GM18502 (cell line): ENCODE results near the gene VWA3A.
"Not testable (repeated sequence)": the region's sequence is repeated elsewhere in the genome, so short reads cannot be mapped to it uniquely, and the experiment has no call there.

Experiments used
- ATAC-seq: cut with Tn5 transposase; IDR thresholded peaks from one replicate; pipeline ENCODE4 v1.9.1; 2021; ENCODE audit warnings: mild to moderate bottlenecking; ENCODE audit not compliant: unreplicated experiment, poor library complexity

The VWA3A gene, protein sequence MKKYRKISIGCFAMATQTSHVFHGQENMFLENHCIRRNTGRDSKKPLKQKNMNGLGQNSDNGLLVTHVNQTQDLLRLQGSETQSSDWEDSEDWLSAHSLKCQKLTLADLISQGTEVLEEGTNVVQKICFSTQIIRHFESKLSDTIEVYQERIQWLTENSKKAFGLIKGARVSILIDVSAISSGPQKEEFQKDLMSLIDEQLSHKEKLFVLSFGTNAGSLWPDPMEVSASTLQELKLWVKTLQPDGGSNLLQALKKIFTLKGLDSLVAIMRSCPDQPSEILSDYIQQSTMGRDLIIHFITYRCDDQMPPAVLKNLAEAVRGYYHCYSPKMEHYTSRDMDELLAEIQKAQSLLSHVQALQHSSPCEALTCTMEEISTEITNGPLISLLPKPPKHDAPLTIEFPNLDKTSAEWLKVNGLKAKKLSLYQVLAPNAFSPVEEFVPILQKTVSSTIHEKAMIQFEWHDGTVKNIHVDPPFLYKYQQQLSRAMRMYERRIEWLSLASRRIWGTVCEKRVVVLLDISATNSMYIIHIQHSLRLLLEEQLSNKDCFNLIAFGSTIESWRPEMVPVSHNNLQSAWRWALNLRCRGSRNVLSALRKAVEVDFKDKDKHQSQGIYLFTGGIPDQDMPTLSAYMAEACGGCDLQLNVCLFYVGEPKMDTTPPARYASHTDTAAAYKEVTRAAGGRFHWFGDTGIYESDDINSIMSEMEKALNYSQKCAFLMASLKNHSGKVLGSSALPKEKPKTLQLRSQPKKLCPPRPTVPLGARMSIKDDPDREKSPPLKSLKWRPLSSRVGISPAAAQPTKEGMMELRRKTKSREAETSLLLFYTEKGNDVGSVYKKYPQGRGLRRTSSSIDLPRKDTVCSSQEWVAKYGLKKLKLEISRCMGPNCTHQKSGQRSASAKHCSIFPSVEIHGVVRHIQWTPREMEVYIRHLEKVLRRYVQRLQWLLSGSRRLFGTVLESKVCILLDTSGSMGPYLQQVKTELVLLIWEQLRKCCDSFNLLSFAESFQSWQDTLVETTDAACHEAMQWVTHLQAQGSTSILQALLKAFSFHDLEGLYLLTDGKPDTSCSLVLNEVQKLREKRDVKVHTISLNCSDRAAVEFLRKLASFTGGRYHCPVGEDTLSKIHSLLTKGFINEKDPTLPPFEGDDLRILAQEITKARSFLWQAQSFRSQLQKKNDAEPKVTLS

DNA sequence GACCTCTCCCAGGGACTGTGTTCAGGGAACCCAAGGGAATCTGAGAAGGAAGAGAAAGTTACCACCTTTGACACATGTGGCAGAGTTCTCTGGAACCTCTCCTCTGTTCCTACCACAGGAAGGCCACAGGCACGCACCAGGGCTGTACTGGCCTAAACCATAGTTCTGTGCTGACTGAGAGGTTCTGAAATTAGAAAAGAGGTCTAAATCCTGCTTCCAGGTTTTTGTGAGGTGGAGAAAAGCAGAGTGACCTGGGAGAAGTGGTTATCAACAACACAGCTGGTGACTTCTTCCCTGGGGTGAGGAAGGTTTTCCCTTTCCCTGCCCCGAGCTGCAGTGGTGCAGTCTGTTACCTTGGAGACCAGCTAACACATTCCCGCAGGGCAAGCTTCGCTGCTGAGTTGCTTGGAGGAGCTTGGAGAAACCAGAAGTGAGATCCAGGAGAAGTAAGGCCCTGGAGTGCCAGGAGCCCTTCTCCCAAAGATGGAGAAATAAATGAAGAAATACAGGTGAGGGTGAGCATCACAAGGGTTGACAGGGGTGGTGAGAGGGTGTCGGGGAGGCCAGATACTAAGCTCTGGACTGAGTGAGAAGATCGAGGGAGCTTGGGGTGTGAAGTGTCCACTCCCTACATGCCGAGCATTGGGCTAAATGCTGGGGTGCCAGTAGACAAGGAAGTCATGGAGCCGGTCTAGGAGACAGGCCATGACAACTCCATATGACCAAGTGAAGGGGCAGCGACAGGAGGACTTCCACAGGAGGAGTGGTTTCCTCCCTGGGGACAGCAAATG lies at the start of gene VWA3A:
Gene VWA3A (plus strand): TSS at position 399 of the 791 bp plus-strand sequence. CDS start 97 bp downstream, at position 496.
- ATAC-seq = no peak

DNA sequence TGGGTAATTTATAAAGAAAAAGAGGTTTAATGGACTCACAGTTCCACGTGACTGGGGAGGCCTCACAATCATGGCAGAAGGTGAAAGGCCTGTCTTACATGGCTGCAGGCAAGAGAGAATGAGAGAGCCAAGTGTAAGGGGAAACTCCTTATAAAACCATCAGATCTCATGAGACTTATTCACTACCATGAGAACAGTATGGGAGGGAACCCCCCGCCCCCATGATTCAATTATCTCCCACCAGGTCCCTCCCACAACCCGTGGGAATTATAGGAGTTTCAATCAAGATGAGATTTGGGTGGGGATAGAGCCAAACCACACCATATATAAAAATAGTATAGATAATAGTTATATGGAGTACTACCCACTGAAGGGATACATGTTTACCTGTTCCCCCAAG lies 48.5 kb upstream of the VWA3A start:
- ATAC-seq = not testable (repeated sequence)

DNA sequence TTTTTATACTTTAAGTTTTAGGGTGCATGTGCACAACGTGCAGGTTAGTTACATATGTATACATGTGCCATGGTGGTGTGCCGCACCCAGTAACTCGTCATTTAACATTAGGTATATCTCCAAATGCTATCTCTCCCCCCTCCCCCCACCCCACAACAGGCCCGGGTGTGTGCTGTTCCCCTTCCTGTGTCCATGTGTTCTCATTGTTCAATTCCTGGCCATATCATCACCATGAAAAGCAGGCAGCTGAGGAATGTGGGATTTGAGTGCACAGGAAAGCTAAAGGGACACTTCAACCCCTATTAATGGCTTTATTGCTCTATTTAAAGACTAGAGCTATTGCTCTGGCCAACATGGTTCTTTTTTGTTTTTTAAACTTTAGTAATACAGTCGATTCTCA lies 46.5 kb upstream of the VWA3A start:
- ATAC-seq = not testable (repeated sequence)

DNA sequence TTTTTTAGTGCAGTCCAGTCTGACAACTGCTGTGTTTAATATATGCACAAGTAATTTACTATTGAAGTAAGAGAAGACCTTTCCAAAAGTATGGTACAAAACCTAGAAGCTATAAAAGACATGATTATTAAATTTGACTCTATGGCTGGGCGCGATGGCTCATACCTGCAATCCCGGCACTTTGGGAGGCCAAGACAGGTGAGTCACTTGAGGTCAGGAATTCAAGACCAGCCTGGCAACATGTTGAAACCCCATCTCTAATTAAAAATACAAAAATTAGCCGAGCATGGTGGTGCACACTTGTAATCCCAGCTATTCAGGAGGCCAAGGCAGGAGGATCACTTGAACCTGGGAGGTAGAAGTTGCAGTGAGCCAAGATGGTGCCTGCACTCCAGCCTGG lies 41.4 kb upstream of the VWA3A start:
- ATAC-seq = no peak

DNA sequence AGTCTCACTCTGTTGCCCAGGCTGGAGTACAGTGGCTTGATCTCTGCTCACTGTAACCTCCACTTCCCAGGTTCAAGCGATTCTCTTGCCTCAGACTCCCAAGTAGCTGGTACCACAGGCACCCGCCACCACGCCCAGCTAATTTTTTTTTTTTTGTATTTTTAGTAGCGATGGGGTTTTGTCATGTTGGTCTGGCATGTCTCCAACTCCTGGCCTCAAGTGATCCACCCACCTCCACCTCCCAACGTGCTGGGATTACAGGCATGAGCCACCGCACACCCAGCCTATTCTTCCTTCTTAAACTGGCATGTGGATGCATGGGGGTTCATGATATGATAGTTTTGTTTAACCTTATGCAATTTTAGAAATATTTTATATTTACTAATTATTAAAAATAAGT lies 39.4 kb upstream of the VWA3A start:
- ATAC-seq = no peak

DNA sequence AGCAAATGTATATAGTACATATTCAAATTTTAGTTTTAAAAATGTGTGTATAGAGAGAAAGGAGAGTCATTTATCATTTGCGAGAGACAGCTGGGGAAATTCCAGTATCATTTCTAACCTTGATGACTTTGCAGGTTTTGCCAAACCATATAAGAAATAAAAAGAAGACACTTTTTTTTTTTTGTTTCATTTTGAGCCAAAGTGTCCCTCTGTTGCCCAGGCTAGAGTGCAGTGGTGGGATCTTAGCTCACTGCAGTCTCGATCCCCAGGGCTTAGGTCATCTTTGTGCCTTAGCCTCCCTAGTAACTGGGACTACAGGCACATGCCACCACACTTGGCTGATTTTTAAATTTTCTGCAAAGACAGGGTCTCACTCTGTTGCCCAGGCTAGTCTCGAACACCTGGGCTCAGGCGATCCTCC lies 38.4 kb upstream of the VWA3A start:
- no peak for ATAC-seq

DNA sequence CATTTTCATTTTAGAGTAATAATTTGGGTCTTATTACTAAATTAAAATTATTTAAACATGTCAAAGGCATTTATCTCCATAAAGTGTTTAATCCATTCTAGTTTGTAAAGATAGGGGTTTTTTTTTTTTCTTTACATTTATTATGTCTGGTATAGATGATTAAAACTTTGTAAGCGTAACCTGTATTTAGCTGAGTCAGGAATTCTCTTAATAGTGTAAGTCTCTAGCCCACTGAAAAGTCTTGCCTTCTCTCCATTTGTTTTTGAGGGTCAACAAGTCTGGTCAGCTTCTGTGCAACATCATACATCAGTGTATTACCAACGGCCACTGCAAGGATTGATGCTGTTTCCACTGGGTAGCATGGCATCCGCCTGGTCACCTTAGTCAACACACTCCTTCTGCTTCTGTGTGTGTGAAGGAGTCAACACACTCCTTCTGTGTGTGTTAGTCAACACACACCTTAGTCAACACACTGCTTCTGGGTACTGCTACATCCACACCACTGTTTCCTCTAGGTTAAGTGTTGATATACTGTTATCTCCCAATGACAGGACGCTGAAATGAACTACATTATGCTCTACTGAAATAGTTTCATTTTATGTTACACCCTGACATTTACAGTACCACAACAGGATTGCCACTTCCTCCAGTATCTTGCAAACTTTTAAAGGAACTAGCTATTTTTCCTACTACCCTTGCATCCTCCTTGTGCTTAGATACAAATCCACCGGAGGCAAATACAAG lies 37.3 kb upstream of the VWA3A start:
- no peak for ATAC-seq

DNA sequence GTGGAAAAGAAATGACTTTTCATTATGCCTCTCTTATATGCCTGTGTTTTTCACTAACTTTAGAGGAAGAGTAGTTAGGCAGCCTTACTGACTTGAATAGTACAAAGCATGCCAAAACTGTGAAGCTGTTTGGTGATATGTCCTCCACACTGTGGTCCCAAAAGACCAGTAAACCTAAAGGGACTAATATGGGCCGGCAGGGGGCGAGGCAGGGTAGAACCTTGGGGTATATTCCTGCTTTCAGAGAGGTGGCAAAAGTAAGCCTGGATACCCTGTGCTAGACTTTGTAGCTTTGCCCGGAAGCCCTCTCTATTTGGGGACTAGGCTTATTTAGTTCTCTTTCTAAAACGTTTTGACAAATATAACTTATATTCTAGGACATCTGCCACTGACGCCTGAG lies 36.5 kb upstream of the VWA3A start:
- no peak for ATAC-seq

DNA sequence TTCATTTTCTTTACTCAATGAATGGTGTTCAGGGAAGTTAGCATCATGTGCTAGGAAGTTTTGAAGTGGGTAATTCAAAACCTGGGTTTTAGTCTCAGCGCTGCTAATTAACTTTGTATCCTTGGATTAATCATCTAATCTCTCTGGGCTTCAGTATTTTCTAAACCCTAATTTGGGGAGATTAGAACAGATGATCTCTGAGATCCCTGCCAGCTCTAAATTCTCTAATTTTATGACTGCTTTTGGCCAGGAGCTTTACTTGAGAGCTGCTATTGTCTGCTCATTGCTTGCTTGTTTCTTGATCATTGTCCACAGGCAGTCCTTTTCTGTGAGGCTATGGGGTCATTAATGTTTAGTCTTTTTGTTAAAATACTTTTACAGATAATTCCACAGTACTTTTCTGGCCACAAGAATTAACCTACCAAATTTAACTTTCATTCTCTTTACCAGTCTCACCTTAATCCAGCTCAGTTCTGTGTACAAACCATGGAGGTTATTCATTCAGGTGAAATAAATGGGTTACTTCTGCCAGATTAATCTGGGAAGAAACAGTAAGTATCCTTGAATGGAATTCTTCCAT lies 28.4 kb upstream of the VWA3A start:
- no peak for ATAC-seq

DNA sequence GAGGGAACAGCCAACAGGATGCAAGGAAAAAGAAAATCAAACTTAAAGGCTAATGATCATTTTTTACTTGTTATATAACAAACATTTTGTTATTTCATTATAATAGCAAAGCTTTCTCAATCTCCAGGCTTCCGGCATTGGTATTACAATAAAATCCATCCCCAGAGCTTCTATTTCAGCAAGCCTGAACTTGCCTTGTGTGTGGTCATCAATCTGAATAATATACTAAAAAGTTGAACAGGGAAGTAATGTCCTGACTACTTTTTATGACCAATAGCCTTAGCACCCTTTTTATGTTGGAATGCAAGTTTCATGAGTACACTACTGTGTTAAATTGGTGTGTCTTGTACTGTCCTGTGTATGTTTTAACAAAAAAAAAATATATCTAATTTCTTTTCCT lies 27.1 kb upstream of the VWA3A start:
- ATAC-seq = no peak

DNA sequence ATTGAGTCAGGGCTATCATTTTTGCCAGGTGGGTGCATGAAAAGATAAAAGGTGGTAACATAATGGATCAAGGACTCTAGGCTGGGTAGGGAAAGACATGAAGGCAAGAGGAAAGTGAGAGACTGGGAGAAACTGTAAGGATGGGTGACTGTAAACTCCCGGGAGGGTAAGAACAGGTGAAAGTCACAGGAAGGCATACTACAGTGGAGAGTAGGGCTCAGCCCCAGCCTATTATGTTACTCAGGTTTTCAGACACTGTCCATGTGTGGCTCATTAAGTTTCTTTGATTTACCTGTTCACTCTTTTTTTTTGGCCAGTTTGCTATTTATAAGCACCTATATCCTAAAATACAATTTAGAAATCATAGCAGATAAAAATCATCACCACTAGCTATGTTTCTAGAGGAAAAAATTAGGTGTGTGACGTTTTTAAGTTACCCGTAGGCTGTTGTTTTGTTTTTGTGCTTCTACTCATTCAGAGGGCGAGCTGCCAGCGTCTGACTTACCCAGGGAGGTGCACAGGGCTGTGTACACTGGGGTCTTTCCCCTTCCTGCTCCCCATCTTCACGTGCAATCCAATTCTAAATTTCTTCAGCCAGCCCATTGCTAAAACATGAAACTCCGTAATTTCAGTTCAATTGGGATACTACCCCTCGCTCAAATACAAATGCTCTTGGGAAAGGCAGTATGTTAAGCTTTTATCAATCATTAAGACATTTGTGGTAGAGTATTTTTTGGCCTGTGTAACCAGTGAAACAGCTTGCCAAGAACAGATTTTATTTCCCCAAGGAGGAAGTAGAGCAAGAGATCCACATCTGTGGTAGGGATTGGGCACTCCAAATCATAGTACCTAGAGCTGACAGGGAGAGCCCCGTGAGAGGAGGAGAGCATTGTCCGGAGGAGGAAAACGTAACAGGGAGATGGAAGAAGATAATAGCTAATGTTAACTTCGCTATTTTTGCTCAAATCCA lies 21.7 kb upstream of the VWA3A start:
- ATAC-seq = no peak

DNA sequence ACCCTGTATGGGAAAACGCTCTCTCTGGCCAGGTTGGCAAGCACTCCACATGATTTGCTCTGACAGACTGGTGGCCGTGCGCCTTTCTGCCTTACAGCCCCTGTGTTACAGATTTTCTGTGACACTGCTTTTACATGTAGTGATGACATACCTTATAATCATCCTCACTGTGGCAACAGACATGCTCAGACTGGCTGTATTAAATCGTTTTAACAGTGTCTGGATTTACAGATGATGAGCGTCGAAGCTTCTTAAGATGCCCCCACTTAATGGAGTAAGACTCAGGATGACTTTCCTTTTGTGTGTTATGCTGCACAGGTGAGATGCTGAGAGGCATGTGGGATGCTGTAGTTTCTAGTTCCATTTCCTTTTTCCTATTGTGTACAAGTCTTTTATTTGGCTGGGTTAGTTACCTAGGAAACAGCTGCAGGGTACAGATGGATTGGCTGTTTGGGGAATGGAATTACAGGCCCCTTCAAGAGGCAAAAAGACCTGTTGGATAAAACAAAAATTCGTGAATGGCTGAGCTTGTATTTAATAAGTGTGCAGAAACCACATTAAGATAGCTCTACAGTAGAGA lies 20.9 kb upstream of the VWA3A start:
- no peak for ATAC-seq

DNA sequence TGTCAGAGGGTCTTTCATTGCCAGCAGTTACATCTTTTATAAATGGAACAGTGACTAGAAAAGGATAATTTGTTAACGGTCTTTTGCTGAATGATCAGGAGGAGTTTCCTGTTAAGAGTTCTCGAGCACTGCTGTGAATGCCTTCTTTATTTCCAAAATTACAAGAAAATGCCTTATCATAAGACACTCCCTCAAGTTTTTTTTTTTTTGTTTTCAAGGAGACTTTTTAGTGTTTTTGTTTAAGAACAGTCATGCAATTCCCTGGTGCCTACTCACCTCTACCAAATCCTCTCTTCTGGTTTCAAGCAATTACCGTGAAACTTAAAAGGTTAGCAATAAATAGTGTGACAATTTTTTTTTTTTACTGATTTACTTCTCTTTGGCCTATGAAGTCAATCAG lies 19.0 kb upstream of the VWA3A start:
- no peak for ATAC-seq

DNA sequence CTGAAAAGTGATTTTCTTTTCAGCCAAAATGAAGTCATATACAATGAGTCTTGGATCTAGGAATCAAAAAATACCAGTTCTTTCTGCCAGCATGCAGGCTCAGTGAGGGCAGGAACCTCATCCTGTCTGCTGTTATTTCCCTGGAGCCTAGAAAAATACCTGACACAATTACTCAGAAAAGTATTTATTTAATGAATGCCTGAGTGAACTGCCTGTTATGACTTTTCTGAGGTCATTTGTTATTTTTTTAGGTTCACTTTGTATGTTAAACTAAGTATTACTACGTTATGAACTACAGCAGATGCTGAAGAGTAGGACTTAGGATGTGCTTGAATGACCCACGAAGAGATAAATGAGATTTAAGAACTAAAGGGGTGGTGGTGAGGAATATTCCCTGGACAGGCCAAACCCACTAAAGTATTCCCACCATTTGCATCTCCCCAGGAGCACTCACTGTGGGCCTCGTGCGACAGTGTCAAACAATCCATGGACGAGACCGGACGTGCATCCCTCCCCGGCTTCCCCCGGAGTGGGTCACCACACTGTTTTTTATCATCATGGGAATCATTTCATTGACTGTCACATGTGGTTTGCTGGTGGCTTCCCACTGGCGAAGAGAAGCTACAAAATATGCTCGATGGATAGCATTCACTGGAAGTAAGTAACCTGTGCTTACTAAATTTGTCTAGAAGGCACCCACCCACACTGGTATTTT lies 17.1 kb upstream of the VWA3A start:
- ATAC-seq = no peak

DNA sequence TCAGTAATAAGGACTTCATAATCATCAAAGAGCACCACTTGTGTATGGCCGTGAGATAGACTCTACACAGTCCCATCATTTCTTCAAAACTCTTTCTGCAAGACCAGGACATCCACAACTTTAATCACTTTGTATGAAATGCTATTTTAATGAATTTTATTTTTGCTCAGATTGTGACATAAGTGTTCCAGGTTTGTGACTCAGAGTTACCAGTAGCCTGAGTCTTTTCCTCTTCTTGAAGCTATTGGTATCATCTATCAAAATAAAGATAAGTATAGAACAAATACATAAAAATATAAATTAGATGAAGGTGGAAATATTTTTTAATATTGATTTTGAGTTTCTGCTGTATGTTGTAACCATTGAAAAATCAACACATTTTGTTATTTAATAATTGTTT lies 16.6 kb upstream of the VWA3A start:
- no peak for ATAC-seq

DNA sequence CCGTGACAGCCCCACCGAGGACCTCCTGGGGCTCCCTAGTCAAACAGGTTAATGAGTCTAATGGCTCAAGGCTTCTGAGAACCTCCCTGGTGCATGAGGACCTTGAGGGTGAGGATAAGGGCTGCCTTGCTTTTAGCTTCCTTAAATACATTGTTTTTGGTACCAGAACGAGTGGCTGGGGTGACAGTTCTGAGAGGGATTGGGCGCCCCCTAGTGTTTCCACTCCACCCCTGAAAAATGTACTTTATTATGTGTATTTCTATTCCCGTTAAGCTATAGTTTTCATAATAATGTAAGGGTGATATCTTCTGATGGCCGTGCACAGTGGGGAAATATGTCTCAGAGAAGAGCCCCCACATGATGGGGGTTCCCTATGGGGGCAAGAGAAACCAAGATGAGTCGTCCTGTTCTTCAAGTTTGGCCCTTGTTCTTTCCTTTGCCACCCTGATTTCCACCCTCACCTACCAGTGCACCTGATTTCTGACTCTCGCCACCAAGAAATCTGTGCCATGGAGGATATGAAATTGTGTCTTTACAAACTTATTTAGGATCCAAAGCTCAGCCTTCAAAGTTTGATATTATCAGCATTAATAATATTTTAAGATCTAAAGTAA lies 14.5 kb upstream of the VWA3A start:
- ATAC-seq = no peak

DNA sequence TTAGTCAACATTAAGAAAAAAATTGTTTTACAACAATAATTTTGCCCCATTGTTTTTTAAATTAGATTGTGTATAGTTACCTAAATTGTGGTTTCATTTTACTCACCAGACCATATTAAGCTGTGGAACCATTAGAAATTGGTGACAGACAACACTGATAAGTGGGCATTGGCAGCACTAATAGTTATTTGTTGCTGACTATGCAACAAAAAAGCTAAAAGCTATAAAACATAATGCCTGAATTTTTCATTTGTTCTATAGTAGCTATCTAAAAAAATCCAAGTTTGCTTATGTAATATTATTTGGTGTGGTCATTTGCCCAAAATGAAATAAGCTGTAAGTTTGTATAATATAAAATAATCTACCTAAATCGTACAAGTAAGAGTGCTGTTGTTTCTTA lies 13.7 kb upstream of the VWA3A start:
- ATAC-seq = no peak
